ENCODE data around the gene SFTPB.
"Not testable (repeated sequence)": the region's sequence is repeated elsewhere in the genome, so short reads cannot be mapped to it uniquely, and the experiment has no call there.

Gene SFTPB

DNA sequence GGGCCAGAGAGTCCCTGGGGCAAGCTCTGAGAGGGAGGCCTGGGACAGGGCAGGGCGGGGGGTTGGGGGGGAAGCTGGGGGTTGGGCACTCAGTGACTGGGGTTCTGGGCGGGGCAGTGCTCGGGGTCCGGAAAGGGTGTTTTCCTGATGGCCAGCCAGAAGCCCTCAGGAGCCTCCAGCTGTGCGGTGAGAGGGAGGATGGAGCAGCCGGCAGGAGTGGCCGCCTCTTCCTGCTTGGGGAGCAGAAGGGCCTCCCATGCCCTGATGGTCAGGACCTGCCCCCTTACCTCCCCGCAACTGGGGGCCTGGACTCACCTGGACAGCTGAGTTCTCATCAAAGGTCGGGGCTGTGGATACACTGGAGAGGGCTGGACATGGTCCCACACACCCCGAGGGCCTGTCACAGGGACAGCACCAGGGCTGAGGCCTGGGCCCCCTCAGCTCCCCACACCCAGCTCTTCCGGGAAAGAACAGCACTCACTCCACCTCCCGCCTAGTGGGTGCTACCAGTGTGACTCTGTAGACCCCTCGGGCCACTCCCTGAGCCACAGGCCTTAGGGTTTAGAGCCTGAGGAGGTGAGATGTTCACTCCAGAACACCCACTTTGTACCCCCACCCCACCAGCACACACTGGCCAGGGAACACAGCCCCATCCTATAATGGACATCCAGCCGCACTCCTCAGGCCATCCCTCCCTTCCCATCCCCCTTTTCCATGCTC lies 6.7 kb downstream of the SFTPB start:
- Histone ChIP-seq H3K79me1 (ENCODE audit: low read length) (no peaks in the 10 kb centered on the region), H3K36me3 (ENCODE audit: control insufficient read depth, insufficient read depth, low read length) (no peaks in the 10 kb centered on the region), H3K18ac (ENCODE audit: low read length) (no peak overlapping the region), H4K5ac (ENCODE audit: low read length) (no peak overlapping the region), H4K8ac (ENCODE audit: low read depth, low read length) (no peak overlapping the region), H3K79me2 (ENCODE audit: control insufficient read depth, insufficient read depth, low read length) (no peaks in the 10 kb centered on the region), H3K56ac (ENCODE audit: low read length) (no peak overlapping the region), H2BK5ac (ENCODE audit: low read length) (no peak overlapping the region), H3K27me3 (ENCODE audit: insufficient read depth, low read length, poor library complexity) (no peaks in the 10 kb centered on the region), H2BK120ac (ENCODE audit: low read depth, low read length) (no peak overlapping the region), H3K4me3 (ENCODE audit: low read length) (no peak overlapping the region), H3K27ac (ENCODE audit: low read depth, low read length) (no peak overlapping the region), H3K4ac (ENCODE audit: low read depth, low read length) (no peak overlapping the region), H3K9ac (ENCODE audit: low read length) (no peak overlapping the region), H3K4me2 (ENCODE audit: low read length) (no peak overlapping the region), H2BK15ac (replicated peaks; ENCODE audit: low read depth) (no peak overlapping the region), H3K23ac (ENCODE audit: low read length) (no peak overlapping the region), H2AK5ac (ENCODE audit: low read length) (no peak overlapping the region), H3K4me1 (ENCODE audit: control insufficient read depth, low read depth, low read length) (peaks cover 2% of the 10 kb centered on the region)
- no peak for DNase-seq
- WGBS (ENCODE audit: extremely low coverage, insufficient coverage, low lambda C conversion rate) = no CpG with 5 or more reads among the region's 14 CpGs

DNA sequence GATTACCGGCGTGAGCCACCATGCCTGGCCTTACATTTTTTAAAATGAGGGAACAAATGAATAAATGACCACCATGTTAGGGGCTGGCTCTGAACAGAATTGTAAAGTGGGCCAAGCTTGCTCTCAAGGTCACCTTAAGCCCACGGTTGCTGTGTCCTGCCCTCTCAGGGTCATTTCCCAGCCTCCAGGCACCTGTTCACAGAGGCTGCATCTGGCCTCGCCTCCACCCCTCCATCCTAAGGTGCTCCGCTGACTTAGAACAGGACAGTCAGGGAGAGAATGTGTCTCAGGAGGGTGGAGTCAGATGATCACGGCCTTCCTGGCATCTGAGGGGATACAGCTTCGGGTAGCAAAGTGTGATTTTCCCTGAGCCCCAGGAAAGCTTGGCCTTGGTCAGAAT lies 7.3 kb downstream of the SFTPB start:
- H2BK5ac ChIP-seq (ENCODE audit: low read length) = no peak overlapping the region
- no peak overlapping the region for H3K18ac ChIP-seq (ENCODE audit: low read length)
- no peak overlapping the region for H2BK15ac ChIP-seq (replicated peaks; ENCODE audit: low read depth)
- WGBS (ENCODE audit: extremely low coverage, insufficient coverage, low lambda C conversion rate) = no CpG with 5 or more reads among the region's 7 CpGs
- no peaks in the 10 kb centered on the region for H3K27me3 ChIP-seq (ENCODE audit: insufficient read depth, low read length, poor library complexity)
- no peak overlapping the region for H3K23ac ChIP-seq (ENCODE audit: low read length)
- no peak overlapping the region for H4K8ac ChIP-seq (ENCODE audit: low read depth, low read length)
- H2BK120ac ChIP-seq (ENCODE audit: low read depth, low read length) = no peak overlapping the region
- no peak overlapping the region for H3K27ac ChIP-seq (ENCODE audit: low read depth, low read length)
- no peak overlapping the region for H3K4me3 ChIP-seq (ENCODE audit: low read length)
- no peak overlapping the region for H2AK5ac ChIP-seq (ENCODE audit: low read length)
- DNase-seq = no peak
- H3K79me2 ChIP-seq (ENCODE audit: control insufficient read depth, insufficient read depth, low read length) = no peaks in the 10 kb centered on the region
- no peak overlapping the region for H3K9ac ChIP-seq (ENCODE audit: low read length)
- no peak overlapping the region for H3K4ac ChIP-seq (ENCODE audit: low read depth, low read length)
- H3K79me1 ChIP-seq (ENCODE audit: low read length) = no peaks in the 10 kb centered on the region
- no peak overlapping the region for H3K4me2 ChIP-seq (ENCODE audit: low read length)
- H4K5ac ChIP-seq (ENCODE audit: low read length) = no peak overlapping the region
- H3K56ac ChIP-seq (ENCODE audit: low read length) = no peak overlapping the region
- H3K4me1 ChIP-seq (ENCODE audit: control insufficient read depth, low read depth, low read length) = peaks cover 2% of the 10 kb centered on the region
- no peaks in the 10 kb centered on the region for H3K36me3 ChIP-seq (ENCODE audit: control insufficient read depth, insufficient read depth, low read length)

DNA sequence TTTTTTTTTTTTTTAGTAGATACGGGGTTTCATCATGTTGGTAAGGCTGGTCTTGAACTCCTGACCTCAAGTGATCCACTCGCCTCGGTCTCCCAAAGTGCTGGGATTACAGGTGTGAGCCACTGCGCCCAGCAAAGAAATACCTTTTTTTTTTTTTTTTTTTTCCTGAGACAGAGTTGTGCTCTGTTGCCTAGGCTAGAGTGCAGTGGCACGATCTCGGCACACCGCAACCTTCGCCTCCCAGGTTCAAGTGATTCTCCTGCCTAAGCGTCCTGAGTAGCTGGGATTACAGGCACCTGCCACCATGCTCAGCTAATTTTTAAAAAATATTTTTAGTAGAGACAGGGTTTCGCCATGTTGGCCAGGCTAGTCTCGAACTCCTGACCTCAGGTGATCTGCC lies 7.7 kb downstream of the SFTPB start:
- DNase-seq; H2BK120ac ChIP-seq (ENCODE audit: low read depth, low read length); H3K9ac ChIP-seq (ENCODE audit: low read length); H4K5ac ChIP-seq (ENCODE audit: low read length); H3K27me3 ChIP-seq (ENCODE audit: insufficient read depth, low read length, poor library complexity); H3K79me1 ChIP-seq (ENCODE audit: low read length); H3K4ac ChIP-seq (ENCODE audit: low read depth, low read length); H3K4me2 ChIP-seq (ENCODE audit: low read length); H2BK15ac ChIP-seq (replicated peaks; ENCODE audit: low read depth); H3K4me1 ChIP-seq (ENCODE audit: control insufficient read depth, low read depth, low read length); H3K4me3 ChIP-seq (ENCODE audit: low read length); H3K23ac ChIP-seq (ENCODE audit: low read length); H3K18ac ChIP-seq (ENCODE audit: low read length); H2AK5ac ChIP-seq (ENCODE audit: low read length); H3K36me3 ChIP-seq (ENCODE audit: control insufficient read depth, insufficient read depth, low read length); H3K56ac ChIP-seq (ENCODE audit: low read length); H3K79me2 ChIP-seq (ENCODE audit: control insufficient read depth, insufficient read depth, low read length); H3K27ac ChIP-seq (ENCODE audit: low read depth, low read length); H4K8ac ChIP-seq (ENCODE audit: low read depth, low read length); H2BK5ac ChIP-seq (ENCODE audit: low read length): not testable (repeated sequence)
- no CpG with 5 or more reads among the region's 11 CpGs for WGBS (ENCODE audit: extremely low coverage, insufficient coverage, low lambda C conversion rate)

- DNase-seq = no peak
- Histone ChIP-seq H2BK15ac (replicated peaks; ENCODE audit: low read depth) (no peak overlapping the region), H3K56ac (ENCODE audit: low read length) (no peak overlapping the region), H2AK5ac (ENCODE audit: low read length) (no peak overlapping the region), H3K9ac (ENCODE audit: low read length) (no peak overlapping the region), H2BK5ac (ENCODE audit: low read length) (no peak overlapping the region), H3K18ac (ENCODE audit: low read length) (no peak overlapping the region), H3K4ac (ENCODE audit: low read depth, low read length) (no peak overlapping the region), H4K5ac (ENCODE audit: low read length) (no peak overlapping the region), H4K8ac (ENCODE audit: low read depth, low read length) (no peak overlapping the region), H3K23ac (ENCODE audit: low read length) (no peak overlapping the region), H3K27ac (ENCODE audit: low read depth, low read length) (no peak overlapping the region), H3K4me2 (ENCODE audit: low read length) (no peak overlapping the region), H3K4me1 (ENCODE audit: control insufficient read depth, low read depth, low read length) (peaks cover 2% of the 10 kb centered on the region), H3K79me1 (ENCODE audit: low read length) (no peaks in the 10 kb centered on the region), H3K36me3 (ENCODE audit: control insufficient read depth, insufficient read depth, low read length) (no peaks in the 10 kb centered on the region), H3K79me2 (ENCODE audit: control insufficient read depth, insufficient read depth, low read length) (no peaks in the 10 kb centered on the region), H3K27me3 (ENCODE audit: insufficient read depth, low read length, poor library complexity) (no peaks in the 10 kb centered on the region), H2BK120ac (ENCODE audit: low read depth, low read length) (no peak overlapping the region), H3K4me3 (ENCODE audit: low read length) (no peak overlapping the region)
- whole genome bisulfite sequencing (ENCODE audit: extremely low coverage, insufficient coverage, low lambda C conversion rate) = no CpG with 5 or more reads among the region's 13 CpGs
Observed at GRCh38 chr2:85659324-85659981, 8.5 kb downstream of the SFTPB start.

- H3K9ac ChIP-seq (ENCODE audit: low read length); H3K23ac ChIP-seq (ENCODE audit: low read length); H3K4me2 ChIP-seq (ENCODE audit: low read length); H3K79me2 ChIP-seq (ENCODE audit: control insufficient read depth, insufficient read depth, low read length); H4K5ac ChIP-seq (ENCODE audit: low read length); H2BK120ac ChIP-seq (ENCODE audit: low read depth, low read length); H3K56ac ChIP-seq (ENCODE audit: low read length); H3K4me3 ChIP-seq (ENCODE audit: low read length); H2BK5ac ChIP-seq (ENCODE audit: low read length); H2BK15ac ChIP-seq (replicated peaks; ENCODE audit: low read depth); H3K27me3 ChIP-seq (ENCODE audit: insufficient read depth, low read length, poor library complexity); H3K27ac ChIP-seq (ENCODE audit: low read depth, low read length); H3K4ac ChIP-seq (ENCODE audit: low read depth, low read length); DNase-seq; H3K79me1 ChIP-seq (ENCODE audit: low read length); H3K4me1 ChIP-seq (ENCODE audit: control insufficient read depth, low read depth, low read length); H4K8ac ChIP-seq (ENCODE audit: low read depth, low read length); H3K18ac ChIP-seq (ENCODE audit: low read length); H3K36me3 ChIP-seq (ENCODE audit: control insufficient read depth, insufficient read depth, low read length); H2AK5ac ChIP-seq (ENCODE audit: low read length): not testable (repeated sequence)
- no CpG with 5 or more reads among the region's 4 CpGs for WGBS (ENCODE audit: extremely low coverage, insufficient coverage, low lambda C conversion rate)
Observed at GRCh38 chr2:85657399-85657798, 10.6 kb downstream of the SFTPB start.

DNA sequence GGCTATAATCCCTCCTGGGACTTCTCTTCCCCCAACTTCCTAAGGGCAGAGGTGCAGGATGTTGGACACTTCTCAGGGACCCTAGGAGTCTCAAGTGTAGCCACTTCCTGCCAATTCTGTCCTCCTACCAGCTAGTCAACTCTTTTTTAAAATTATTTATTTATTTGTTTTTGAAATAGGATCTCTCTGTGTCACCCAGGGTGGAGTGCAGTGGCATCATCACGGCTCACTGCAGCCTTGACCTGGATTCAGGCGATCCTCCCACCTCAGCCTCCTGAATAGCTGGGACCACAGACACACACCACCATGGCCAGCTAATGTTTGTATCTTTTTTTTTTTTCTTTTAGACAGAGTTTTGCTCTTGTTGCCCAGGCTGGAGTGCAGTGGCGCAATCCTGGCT lies 11.5 kb downstream of the SFTPB start:
- Histone ChIP-seq H3K18ac (ENCODE audit: low read length) (no peak overlapping the region), H3K79me1 (ENCODE audit: low read length) (no peaks in the 10 kb centered on the region), H2BK15ac (replicated peaks; ENCODE audit: low read depth) (no peak overlapping the region), H3K4me3 (ENCODE audit: low read length) (no peak overlapping the region), H2AK5ac (ENCODE audit: low read length) (no peak overlapping the region), H3K27ac (ENCODE audit: low read depth, low read length) (no peak overlapping the region), H4K8ac (ENCODE audit: low read depth, low read length) (no peak overlapping the region), H3K27me3 (ENCODE audit: insufficient read depth, low read length, poor library complexity) (no peaks in the 10 kb centered on the region), H3K9ac (ENCODE audit: low read length) (no peak overlapping the region), H3K4me1 (ENCODE audit: control insufficient read depth, low read depth, low read length) (no peaks in the 10 kb centered on the region), H4K5ac (ENCODE audit: low read length) (no peak overlapping the region), H3K23ac (ENCODE audit: low read length) (no peak overlapping the region), H3K79me2 (ENCODE audit: control insufficient read depth, insufficient read depth, low read length) (no peaks in the 10 kb centered on the region), H3K56ac (ENCODE audit: low read length) (no peak overlapping the region), H2BK5ac (ENCODE audit: low read length) (no peak overlapping the region), H3K4ac (ENCODE audit: low read depth, low read length) (no peak overlapping the region), H2BK120ac (ENCODE audit: low read depth, low read length) (no peak overlapping the region), H3K4me2 (ENCODE audit: low read length) (no peak overlapping the region), H3K36me3 (ENCODE audit: control insufficient read depth, insufficient read depth, low read length) (peaks cover 2% of the 10 kb centered on the region)
- DNase-seq = no peak
- no CpG with 5 or more reads among the region's 3 CpGs for WGBS (ENCODE audit: extremely low coverage, insufficient coverage, low lambda C conversion rate)

All from mesendoderm (in vitro differentiated cells).